ENCODE measurements around the gene SIGLEC9.

SIGLEC9 gene

GRCh38 chr19:51173681-51174080 is 49.0 kb downstream of the SIGLEC9 start:
- no CpG with 5 or more reads among the region's 5 CpGs for WGBS (ENCODE audit: insufficient coverage, insufficient read length)
- no peaks in the 10 kb centered on the region for H3K9me3 ChIP-seq (ENCODE audit: control insufficient read depth, insufficient read depth, low read length)

GRCh38 chr19:51179256-51179655 is 54.5 kb downstream of the SIGLEC9 start:
- Histone ChIP-seq H3K27ac (ENCODE audit: low read length) (no peak overlapping the region), H3K36me3 (ENCODE audit: control insufficient read depth, insufficient read depth, low read length) (no peaks in the 10 kb centered on the region; the same call in 1 of the 2 replicates), H3K9me3 (ENCODE audit: control insufficient read depth, insufficient read depth, low read length) (no peaks in the 10 kb centered on the region), H3K27me3 (ENCODE audit: control insufficient read depth, insufficient read depth, low read length) (no peaks in the 10 kb centered on the region), H3K4me3 (ENCODE audit: low read length) (no peak overlapping the region), H3K4me1 (ENCODE audit: control insufficient read depth, insufficient read depth, low read length) (no peaks in the 10 kb centered on the region; the same call in 1 of the 2 replicates)
- no CpG with 5 or more reads among the region's 1 CpG for WGBS (ENCODE audit: insufficient coverage, insufficient read length)
- no peak for DNase-seq (ENCODE audit: low read depth, low spot score)

More at GRCh38 chr19:51173681-51174080, 49.0 kb downstream of the SIGLEC9 start:
- Histone ChIP-seq H3K27ac (ENCODE audit: low read length) (no peak overlapping the region), H3K4me1 (ENCODE audit: control insufficient read depth, insufficient read depth, low read length) (no peaks in the 10 kb centered on the region), H3K36me3 (ENCODE audit: control insufficient read depth, insufficient read depth, low read length) (no peaks in the 10 kb centered on the region), H3K27me3 (ENCODE audit: control insufficient read depth, insufficient read depth, low read length) (no peaks in the 10 kb centered on the region), H3K4me3 (ENCODE audit: low read length) (no peak overlapping the region)
- DNase-seq (ENCODE audit: low read depth, low spot score): no peak

All from iPS DF 6.9 (cell line).